Measurements from ENCODE around the gene BLOC1S3. TPM values are rescaled to one million over a fixed set of nuclear protein-coding genes. Genes with fewer than 3 reads are reported as not detected.
A peak's percentile ranks its signal among the peaks of the same experiment; 100 is the strongest.

The BLOC1S3 gene
- total RNA-seq, 1 experiment from 2014 or later: 11.5 TPM

- no peak overlapping the region for H3K4me2 ChIP-seq
- no peak; the same call in 1 of the 2 replicates for TF ChIP-seq CTCF (conservative IDR thresholded peaks at IDR 0.05)
- TF ChIP-seq EZH2 (IDR thresholded peaks at IDR 0.05; ENCODE audit: low read depth): no peak
- H2AFZ ChIP-seq: no peak overlapping the region
- DNase-seq: peak; percentile 68 to 78
- intact Hi-C loops (cut with micrococcal nuclease; ENCODE audit: unreplicated experiment): loop anchor here (5.0 kb wide), 1 partner anchor 62 kb away; the partner anchor contains the start of gene PPP1R37
- peaks cover 10% of the 10 kb centered on the region; the same call in 1 of the 2 replicates for H4K20me1 ChIP-seq (ENCODE audit: insufficient read depth)
- no peaks in the 10 kb centered on the region for H3K36me3 ChIP-seq (ENCODE audit: low read depth)
- H3K4me1 ChIP-seq (replicated peaks; ENCODE audit: insufficient read depth): peaks cover 47% of the 10 kb centered on the region
- no peak overlapping the region for H3K4me3 ChIP-seq
- H3F3A ChIP-seq (ENCODE audit: insufficient read depth, low read depth): peaks cover 51% of the 10 kb centered on the region
- no peaks in the 10 kb centered on the region for H3K9me3 ChIP-seq (ENCODE audit: insufficient read depth, low read depth)
- H3K9me2 ChIP-seq (ENCODE audit: insufficient read depth): no peaks in the 10 kb centered on the region
- H3K79me2 ChIP-seq (ENCODE audit: low read depth): no peaks in the 10 kb centered on the region
- POLR2A ChIA-PET (ENCODE audit: unreplicated experiment): interaction anchor here (0.6 kb wide), 3 partner anchors 134 to 371 kb away, joined by 3 to 27 read pairs (median 3); no protein-coding TSS in a partner anchor
- BruUV-seq (replicated peaks): no TSS peak
- CTCF ChIA-PET: interaction anchor here (0.6 kb wide), 1 partner anchor 80 kb away, joined by 3 read pairs; no protein-coding TSS in a partner anchor
- no peak overlapping the region for H3K27ac ChIP-seq
- no peaks in the 10 kb centered on the region for H3K27me3 ChIP-seq (ENCODE audit: insufficient read depth, low read depth)
These were observed 24.3 kb upstream of the BLOC1S3 start for GRCh38 chr19:45154064-45154827.

- no peak overlapping the region for H2AFZ ChIP-seq
- H3K36me3 ChIP-seq (ENCODE audit: low read depth): no peaks in the 10 kb centered on the region
- peaks cover 8% of the 10 kb centered on the region; the same call in 1 of the 2 replicates for H4K20me1 ChIP-seq (ENCODE audit: insufficient read depth)
- no peaks in the 10 kb centered on the region for H3K9me2 ChIP-seq (ENCODE audit: insufficient read depth)
- peak overlapping the region; percentile 32 for H3K4me2 ChIP-seq
- no peaks in the 10 kb centered on the region for H3K9me3 ChIP-seq (ENCODE audit: insufficient read depth, low read depth)
- ChIA-PET POLR2A (ENCODE audit: unreplicated experiment) (no interaction called here), CTCF (no interaction called here)
- no peak overlapping the region for H3K4me3 ChIP-seq
- H3K79me2 ChIP-seq (ENCODE audit: low read depth): no peaks in the 10 kb centered on the region
- intact Hi-C loops (cut with micrococcal nuclease; ENCODE audit: unreplicated experiment): no loop called here
- H3K27me3 ChIP-seq (ENCODE audit: insufficient read depth, low read depth): no peaks in the 10 kb centered on the region
- H3K4me1 ChIP-seq (replicated peaks; ENCODE audit: insufficient read depth): peaks cover 42% of the 10 kb centered on the region
- peaks cover 36% of the 10 kb centered on the region for H3F3A ChIP-seq (ENCODE audit: insufficient read depth, low read depth)
- TF ChIP-seq CTCF (conservative IDR thresholded peaks at IDR 0.05) (no peak), EZH2 (IDR thresholded peaks at IDR 0.05; ENCODE audit: low read depth) (no peak)
- no peak for DNase-seq
- 0 out of 2 replicates have a peak overlapping the region, but pooled peaks have one; percentile 21 for H3K27ac ChIP-seq
- BruUV-seq (replicated peaks): no TSS peak
These were observed 22.5 kb upstream of the BLOC1S3 start for GRCh38 chr19:45156011-45156630.

- POLR2A ChIA-PET (ENCODE audit: unreplicated experiment): no interaction called here
- no TSS peak for BruUV-seq (replicated peaks)
- Histone ChIP-seq H3K9me3 (ENCODE audit: insufficient read depth, low read depth) (no peaks in the 10 kb centered on the region), H3K4me3 (no peak overlapping the region), H4K20me1 (ENCODE audit: insufficient read depth) (0 out of 2 replicates have a peak, but pooled peaks cover 5% of the 10 kb centered on the region), H3F3A (ENCODE audit: insufficient read depth, low read depth) (peaks cover 29% of the 10 kb centered on the region), H3K27me3 (ENCODE audit: insufficient read depth, low read depth) (no peaks in the 10 kb centered on the region), H3K4me2 (peak overlapping the region; percentile 32), H3K27ac (0 out of 2 replicates have a peak overlapping the region, but pooled peaks have one; percentile 21), H3K9me2 (ENCODE audit: insufficient read depth) (no peaks in the 10 kb centered on the region), H3K36me3 (ENCODE audit: low read depth) (no peaks in the 10 kb centered on the region), H3K79me2 (ENCODE audit: low read depth) (no peaks in the 10 kb centered on the region), H2AFZ (no peak overlapping the region), H3K4me1 (replicated peaks; ENCODE audit: insufficient read depth) (peaks cover 40% of the 10 kb centered on the region)
- DNase-seq: peak; percentile 63 to 78
- CTCF ChIA-PET: no interaction called here
- intact Hi-C loops (cut with micrococcal nuclease; ENCODE audit: unreplicated experiment): no loop called here
- no peak for TF ChIP-seq EZH2 (IDR thresholded peaks at IDR 0.05; ENCODE audit: low read depth)
- TF ChIP-seq CTCF (conservative IDR thresholded peaks at IDR 0.05): no peak; the same call in 1 of the 2 replicates
These were observed 21.8 kb upstream of the BLOC1S3 start for GRCh38 chr19:45156751-45157150.
